GM12801 (cell line): Measurements from ENCODE around the gene MAPRE2.

Experiments used
- TF ChIP-seq, protein P1 (sequence below): IDR thresholded peaks from one replicate; pipeline ENCODE4 v1.5.1; 2011; ENCODE audit warnings: control low read depth; ENCODE audit not compliant: insufficient read length; ENCODE audit errors: extremely low read depth

MAPRE2 gene

DNA sequence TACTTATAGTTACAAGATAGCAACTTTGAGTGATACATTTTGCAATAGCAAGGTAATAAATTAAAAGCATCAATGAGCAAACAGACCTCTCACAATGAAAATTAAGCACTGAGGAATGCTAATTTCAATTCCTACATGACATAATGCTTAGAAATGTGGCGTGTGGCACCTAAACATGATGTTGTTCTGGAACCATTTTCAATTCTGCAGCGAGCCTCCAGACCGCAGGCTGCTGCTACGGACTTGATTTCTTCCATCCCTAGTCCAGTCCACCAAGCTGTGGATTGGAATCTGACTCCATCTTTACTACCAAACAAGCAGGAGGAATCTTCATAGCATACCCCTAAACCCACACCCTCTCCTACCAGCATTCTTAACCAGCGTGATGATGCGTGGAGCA is 140.9 kb downstream of the MAPRE2 start:
- TF ChIP-seq, protein P1, sequence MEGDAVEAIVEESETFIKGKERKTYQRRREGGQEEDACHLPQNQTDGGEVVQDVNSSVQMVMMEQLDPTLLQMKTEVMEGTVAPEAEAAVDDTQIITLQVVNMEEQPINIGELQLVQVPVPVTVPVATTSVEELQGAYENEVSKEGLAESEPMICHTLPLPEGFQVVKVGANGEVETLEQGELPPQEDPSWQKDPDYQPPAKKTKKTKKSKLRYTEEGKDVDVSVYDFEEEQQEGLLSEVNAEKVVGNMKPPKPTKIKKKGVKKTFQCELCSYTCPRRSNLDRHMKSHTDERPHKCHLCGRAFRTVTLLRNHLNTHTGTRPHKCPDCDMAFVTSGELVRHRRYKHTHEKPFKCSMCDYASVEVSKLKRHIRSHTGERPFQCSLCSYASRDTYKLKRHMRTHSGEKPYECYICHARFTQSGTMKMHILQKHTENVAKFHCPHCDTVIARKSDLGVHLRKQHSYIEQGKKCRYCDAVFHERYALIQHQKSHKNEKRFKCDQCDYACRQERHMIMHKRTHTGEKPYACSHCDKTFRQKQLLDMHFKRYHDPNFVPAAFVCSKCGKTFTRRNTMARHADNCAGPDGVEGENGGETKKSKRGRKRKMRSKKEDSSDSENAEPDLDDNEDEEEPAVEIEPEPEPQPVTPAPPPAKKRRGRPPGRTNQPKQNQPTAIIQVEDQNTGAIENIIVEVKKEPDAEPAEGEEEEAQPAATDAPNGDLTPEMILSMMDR = no peak

DNA sequence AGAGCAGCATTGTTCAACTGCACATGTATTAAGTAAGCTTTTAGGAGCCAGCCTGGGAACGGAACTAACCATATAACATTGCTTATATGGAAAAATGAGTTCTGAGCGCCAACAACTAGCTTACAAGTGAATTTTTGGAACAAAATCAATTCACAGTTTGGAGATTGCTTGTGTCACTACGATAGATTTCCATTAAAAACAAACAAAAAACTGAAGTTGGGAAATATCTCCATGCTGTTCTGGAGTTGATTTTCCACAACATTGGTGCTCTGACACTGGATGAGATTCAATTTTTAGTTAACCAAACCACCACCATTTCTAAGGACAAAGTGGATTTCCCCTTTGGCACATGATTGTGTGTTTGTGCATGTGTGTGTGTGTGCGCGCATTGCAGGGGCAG is 142.7 kb downstream of the MAPRE2 start:
- TF ChIP-seq, protein P1 = no peak

DNA sequence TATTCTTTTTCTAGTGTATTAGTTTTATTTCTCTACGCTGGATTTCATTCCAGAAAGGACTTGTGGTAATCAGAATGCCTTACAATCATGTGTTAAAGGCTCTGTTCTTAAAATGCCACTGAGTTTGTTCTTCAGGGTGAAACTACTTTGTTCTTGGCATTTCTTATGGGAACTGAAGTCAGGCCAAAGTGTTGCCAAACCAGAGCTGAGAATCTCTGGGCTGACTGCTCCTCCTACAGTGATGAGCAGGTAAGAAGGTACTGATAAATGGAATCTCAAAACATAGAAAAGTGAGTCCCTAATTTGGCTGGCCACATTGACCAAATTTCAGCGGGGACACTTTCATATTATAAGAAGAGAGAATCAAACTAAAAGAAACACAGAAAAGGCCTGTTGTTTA is 144.6 kb downstream of the MAPRE2 start:
- TF ChIP-seq, protein P1 = no peak

DNA sequence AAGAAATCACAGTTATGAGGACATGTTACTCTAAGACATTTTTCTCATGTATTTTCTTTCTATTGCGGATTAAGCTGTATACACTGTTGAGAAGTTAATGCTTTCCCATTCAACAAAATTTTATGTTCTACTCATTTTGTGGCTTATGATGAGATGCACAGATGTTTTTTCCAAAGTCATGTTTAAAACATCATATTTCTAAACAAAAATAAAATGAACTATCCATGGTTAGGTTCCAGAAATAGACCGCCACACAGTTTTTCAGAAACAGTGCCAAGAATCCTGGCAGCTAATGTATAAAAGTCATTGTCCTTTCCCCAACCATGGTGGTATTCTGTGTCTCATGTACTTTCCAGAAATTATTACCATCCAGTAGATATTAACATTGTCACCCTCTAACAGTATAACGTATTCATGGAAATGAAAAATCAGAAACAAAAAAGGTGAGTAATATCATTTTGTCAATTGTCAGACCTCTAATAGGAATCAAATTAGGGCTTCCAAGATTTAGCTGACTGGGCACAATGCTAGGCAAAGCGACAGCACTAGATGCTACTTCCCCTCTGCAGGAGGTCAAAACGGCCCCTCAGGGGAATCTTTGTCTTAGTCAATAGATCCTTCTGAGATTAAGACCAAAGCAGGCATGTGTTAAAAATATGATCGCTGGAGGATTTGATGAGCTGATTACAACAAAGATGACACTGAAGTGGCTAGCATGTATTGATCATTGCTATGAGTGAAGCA is 145.2 kb downstream of the MAPRE2 start:
- TF ChIP-seq, protein P1 = no peak

DNA sequence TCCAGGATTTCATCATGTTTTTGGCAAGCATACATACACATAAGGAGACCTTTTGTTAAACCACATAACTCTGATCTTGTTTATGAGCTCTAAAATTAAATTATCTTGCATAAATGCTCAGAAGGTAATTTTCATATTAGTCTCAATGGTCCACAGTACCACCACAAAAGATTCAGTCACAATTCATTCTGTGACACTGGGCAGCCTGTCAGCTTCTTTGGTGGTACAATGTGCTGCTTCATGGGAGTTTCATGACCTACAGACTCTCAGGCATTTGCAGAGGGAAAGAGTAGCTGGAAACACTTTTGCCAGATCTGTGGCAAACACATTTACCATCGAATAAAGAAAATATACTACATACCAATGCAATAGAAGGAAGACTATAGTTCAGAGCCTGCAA is 148.3 kb downstream of the MAPRE2 start:
- TF ChIP-seq, protein P1 = no peak

DNA sequence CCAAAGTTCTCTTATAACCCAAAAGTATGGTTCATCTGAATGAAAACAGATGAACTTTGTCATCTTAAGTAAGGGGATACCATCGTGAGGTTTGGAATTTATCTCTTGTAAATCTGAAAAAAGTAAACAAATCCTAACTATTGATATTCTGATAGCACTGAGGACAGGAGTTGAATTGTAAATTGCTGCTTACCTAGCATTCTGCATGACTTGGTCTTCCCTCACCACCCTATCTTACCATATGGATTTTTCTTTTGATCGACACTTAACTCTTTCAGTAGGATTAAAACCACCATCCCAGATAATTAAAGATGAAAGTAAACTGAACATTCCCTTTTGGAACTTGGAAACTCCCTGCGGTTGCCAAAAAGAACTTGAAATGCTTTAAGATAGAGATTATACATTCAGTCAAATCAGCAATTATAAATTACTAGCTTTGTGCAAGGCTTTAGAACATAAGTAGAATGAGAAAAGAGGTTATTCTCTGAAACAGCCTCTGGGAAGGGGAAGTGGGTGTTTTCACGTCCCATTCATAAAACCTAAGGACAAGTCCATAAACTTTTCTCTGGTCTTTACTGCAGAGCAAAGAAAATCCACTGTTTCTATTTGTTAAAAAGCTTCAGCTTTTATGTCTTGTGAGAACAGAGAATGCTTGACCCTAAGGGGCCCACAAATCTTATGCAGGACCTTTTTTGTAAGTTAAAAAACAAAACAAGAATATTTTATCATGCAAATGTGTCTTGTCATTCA is 149.9 kb downstream of the MAPRE2 start:
- TF ChIP-seq, protein P1 = no peak

DNA sequence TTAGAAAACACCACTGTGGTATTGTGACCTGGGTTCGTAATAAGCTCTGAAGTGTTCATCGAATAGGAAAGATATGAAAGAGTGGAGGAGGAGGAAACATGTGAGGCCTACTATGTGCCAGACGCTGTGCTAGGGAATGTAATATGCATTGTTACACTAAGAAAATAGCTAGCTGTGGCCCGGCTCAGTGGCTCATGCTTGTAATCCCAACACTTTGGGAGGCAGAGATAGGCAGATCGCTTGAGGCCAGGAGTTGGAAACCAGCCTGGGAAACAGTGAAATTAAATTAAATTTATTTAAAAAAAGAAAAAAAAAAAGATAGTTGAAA is 150.4 kb downstream of the MAPRE2 start:
- TF ChIP-seq, protein P1 = no peak
